H9 (cell line): ENCODE measurements around the gene OTOF. TPM values are rescaled to one million over a fixed set of nuclear protein-coding genes. Genes with fewer than 3 reads are reported as not detected.

Experiments used
- DNase-seq: peaks from one replicate; pipeline ENCODE4 v3.0.0-alpha.2; 2017
- H2AFZ ChIP-seq: one replicate; pipeline ENCODE4 v1.6.1; 2013; ENCODE audit warnings: mild to moderate bottlenecking, low read length, control low read depth, moderate library complexity
- H2AK5ac ChIP-seq: 2 replicates; pipeline ENCODE4 v1.6.1; 2013; ENCODE audit warnings: low read length, control low read depth, mixed read lengths; ENCODE audit not compliant: insufficient read length
- H2BK120ac ChIP-seq: one replicate; pipeline ENCODE4 v1.6.1; 2013; ENCODE audit warnings: low read depth, mild to moderate bottlenecking, low read length, control low read depth, inconsistent platforms; ENCODE audit not compliant: poor library complexity, severe bottlenecking
- H2BK12ac ChIP-seq: 2 replicates; pipeline ENCODE4 v1.6.1; 2013; ENCODE audit warnings: low read length, control low read depth, mixed read lengths, low read depth; ENCODE audit not compliant: insufficient read length
- H2BK15ac ChIP-seq: 2 replicates; pipeline ENCODE4 v1.6.1; 2013; ENCODE audit warnings: low read depth, low read length, control low read depth
- H2BK20ac ChIP-seq: one replicate; pipeline ENCODE4 v1.6.1; 2013; ENCODE audit warnings: low read depth, mild to moderate bottlenecking, low read length, control low read depth, inconsistent platforms; ENCODE audit not compliant: poor library complexity, severe bottlenecking
- H2BK5ac ChIP-seq: 2 replicates; pipeline ENCODE4 v1.6.1; 2013; ENCODE audit warnings: low read length, control low read depth, mixed read lengths; ENCODE audit not compliant: insufficient read length
- H3K14ac ChIP-seq: 2 replicates; pipeline ENCODE4 v1.6.1; 2013; ENCODE audit warnings: low read length, control low read depth; ENCODE audit not compliant: insufficient read depth
- H3K18ac ChIP-seq: 2 replicates; pipeline ENCODE4 v1.6.1; 2013; ENCODE audit warnings: low read depth, mild to moderate bottlenecking, mixed read lengths, low read length, control low read depth; ENCODE audit not compliant: insufficient read length
- H3K23ac ChIP-seq: 2 replicates; pipeline ENCODE4 v1.6.1; 2013; ENCODE audit warnings: low read length, control low read depth, mixed read lengths, low read depth; ENCODE audit not compliant: insufficient read length
- H3K23me2 ChIP-seq: 2 replicates; pipeline ENCODE4 v1.6.1; 2013; ENCODE audit warnings: low read depth, mild to moderate bottlenecking, mixed read lengths, low read length, control low read depth; ENCODE audit not compliant: insufficient read length, poor library complexity, severe bottlenecking
- H3K27ac ChIP-seq: 2 replicates; pipeline ENCODE4 v1.5.1; 2013; ENCODE audit warnings: low read length, control low read depth, mixed read lengths, low read depth; ENCODE audit not compliant: insufficient read length
- H3K27me3 ChIP-seq: 2 replicates; pipeline ENCODE4 v1.6.1; 2013; ENCODE audit warnings: low read length, control low read depth, inconsistent platforms; ENCODE audit not compliant: insufficient read depth
- H3K4ac ChIP-seq: 2 replicates; pipeline ENCODE4 v1.6.1; 2013; ENCODE audit warnings: low read depth, mild to moderate bottlenecking, control low read depth, inconsistent platforms, low read length, moderate library complexity
- H3K4me1 ChIP-seq: 2 replicates; pipeline ENCODE4 v1.6.1; 2013; ENCODE audit warnings: low read length, control low read depth, inconsistent platforms; ENCODE audit not compliant: insufficient read depth
- H3K4me2 ChIP-seq: 2 replicates; pipeline ENCODE4 v1.6.1; 2013; ENCODE audit warnings: low read length, control low read depth, mixed read lengths; ENCODE audit not compliant: insufficient read length, insufficient read depth
- H3K56ac ChIP-seq: 2 replicates; pipeline ENCODE4 v1.6.1; 2013; ENCODE audit warnings: low read depth, mild to moderate bottlenecking, mixed read lengths, low read length, control low read depth; ENCODE audit not compliant: insufficient read length
- H3K79me1 ChIP-seq: 2 replicates; pipeline ENCODE4 v1.6.1; 2013; ENCODE audit warnings: low read depth, mild to moderate bottlenecking, moderate library complexity, low read length, control low read depth, inconsistent platforms; ENCODE audit not compliant: insufficient read depth, poor library complexity, severe bottlenecking
- H3K79me2 ChIP-seq: 2 replicates; pipeline ENCODE4 v1.6.1; 2013; ENCODE audit warnings: low read length, control low read depth, inconsistent platforms; ENCODE audit not compliant: insufficient read depth
- H3K9ac ChIP-seq: 2 replicates; pipeline ENCODE4 v1.6.1; 2013; ENCODE audit warnings: low read length, control low read depth, mixed read lengths; ENCODE audit not compliant: insufficient read length; ENCODE audit errors: extremely low read depth
- H3K9me3 ChIP-seq: one replicate; pipeline ENCODE4 v1.6.1; 2013; ENCODE audit warnings: low read depth, low read length, inconsistent platforms; ENCODE audit not compliant: control insufficient read depth
- H3T11ph ChIP-seq: one replicate; pipeline ENCODE4 v1.6.1; 2013; ENCODE audit warnings: mild to moderate bottlenecking, low read length, control low read depth, inconsistent platforms
- H4K20me1 ChIP-seq: one replicate; pipeline ENCODE4 v1.6.1; 2013; ENCODE audit not compliant: control insufficient read depth, insufficient read length, insufficient read depth
- H4K5ac ChIP-seq: 2 replicates; pipeline ENCODE4 v1.6.1; 2013; ENCODE audit warnings: low read depth, mild to moderate bottlenecking, mixed read lengths, low read length, control low read depth; ENCODE audit not compliant: insufficient read length
- H4K8ac ChIP-seq: replicated peaks from 2 replicates; pipeline ENCODE4 v1.6.1; 2013; ENCODE audit warnings: low read length, control low read depth, mixed read lengths, low read depth; ENCODE audit not compliant: insufficient read length
- H4K91ac ChIP-seq: 2 replicates; pipeline ENCODE4 v1.6.1; 2013; ENCODE audit warnings: low read depth, mild to moderate bottlenecking, moderate library complexity, mixed read lengths, low read length, control low read depth; ENCODE audit not compliant: insufficient read length
- H3K27ac Mint-ChIP-seq, 3 experiments: 2 replicates in 2 of 3; 3 replicates in 1 of 3; pipeline ENCODE4 v1.8.0; 2020 to 2021; ENCODE audit warnings: mixed read lengths in 3 of 3, mild to moderate bottlenecking in 1 of 3, moderate library complexity in 1 of 3
- H3K27me3 Mint-ChIP-seq: 2 replicates; pipeline ENCODE4 v1.8.0; 2021; ENCODE audit warnings: low read depth, mild to moderate bottlenecking, moderate library complexity, mixed read lengths
- H3K36me3 Mint-ChIP-seq, 3 experiments: 2 replicates in 2 of 3; 3 replicates in 1 of 3; pipeline ENCODE4 v1.8.0; 2020 to 2021; ENCODE audit warnings: low read depth in 3 of 3, mixed read lengths in 3 of 3; ENCODE audit not compliant: insufficient read depth in 1 of 3
- H3K4me1 Mint-ChIP-seq, 2 experiments: 2 replicates each; pipeline ENCODE4 v1.8.0; 2020; ENCODE audit warnings: mixed read lengths in 2 of 2
- H3K4me3 Mint-ChIP-seq, 2 experiments: 2 replicates in 1 of 2; 3 replicates in 1 of 2; pipeline ENCODE4 v1.8.0; 2020 to 2021; ENCODE audit warnings: mild to moderate bottlenecking in 2 of 2, mixed read lengths in 2 of 2, moderate library complexity in 1 of 2
- H3K9me3 Mint-ChIP-seq, 2 experiments: 2 replicates in 1 of 2; 3 replicates in 1 of 2; pipeline ENCODE4 v1.8.0; 2020; ENCODE audit warnings: mild to moderate bottlenecking in 2 of 2, mixed read lengths in 2 of 2, moderate library complexity in 1 of 2
- WGBS: extraction: QIAGEN DNeasy Blood & Tissue Kit; methylation state at CpG from one replicate; pipeline ENCODE4 v1.1.7; 2013; ENCODE audit warnings: missing lambda C conversion rate, low lambda C conversion rate, mixed read lengths; ENCODE audit not compliant: insufficient read length; ENCODE audit errors: extremely low coverage; 5-methylcytosine and 5-hydroxymethylcytosine counted together
- total RNA-seq: library from RNA; stranded (reverse); gene quantifications from 2 replicates; pipeline ENCODE4 v1.2.1, GENCODE V29; 2021
- TF ChIP-seq, protein P1 (sequence below): fragments of 200-600 bp; sonication (generic); conservative IDR thresholded peaks from 3 replicates; pipeline ENCODE4 v1.8.0; 2021; ENCODE audit warnings: antibody characterized with exemption, mild to moderate bottlenecking

The OTOF gene
- total RNA-seq, 1 experiment from 2014 or later, result 0.35 TPM

DNA sequence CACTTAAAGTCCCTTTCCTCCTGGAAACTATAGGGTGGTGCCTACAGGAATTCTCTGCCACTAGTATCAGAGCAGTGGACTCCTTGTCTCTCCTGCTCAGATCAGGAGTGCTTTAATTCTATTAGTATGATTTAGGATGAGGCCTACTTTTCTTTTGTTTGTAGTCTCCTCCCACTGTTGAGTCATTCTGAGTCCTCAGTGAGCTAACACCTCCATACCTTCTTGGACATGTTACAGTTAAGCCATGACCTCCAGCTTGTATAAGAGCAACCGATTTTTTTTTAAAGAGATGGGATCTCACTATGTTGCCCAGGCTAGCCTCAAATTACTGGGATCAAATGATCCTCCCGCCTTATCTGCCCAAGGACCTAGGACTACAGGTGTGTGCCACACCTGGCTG lies 48.7 kb upstream of the OTOF start:
- H2BK20ac ChIP-seq, result no peak overlapping the region
- H3K9ac ChIP-seq, result no peak overlapping the region
- no peak overlapping the region for H3T11ph ChIP-seq
- H3K27ac ChIP-seq, result no peak overlapping the region
- no peak overlapping the region for H2BK120ac ChIP-seq
- H3K14ac ChIP-seq, result no peak overlapping the region
- peaks cover 11% of the 10 kb centered on the region in 2 experiments for H3K4me1 Mint-ChIP-seq
- no peak overlapping the region for H2BK15ac ChIP-seq
- H3K56ac ChIP-seq, result no peak overlapping the region
- no peak overlapping the region for H3K23ac ChIP-seq
- H3K4me2 ChIP-seq, result no peak overlapping the region
- no peak overlapping the region for H4K91ac ChIP-seq
- H3K27me3 ChIP-seq, result no peaks in the 10 kb centered on the region
- no CpG with 5 or more reads among the region's 2 CpGs for WGBS
- no peak overlapping the region for H2BK12ac ChIP-seq
- H3K79me2 ChIP-seq, result no peaks in the 10 kb centered on the region
- no peaks in the 10 kb centered on the region for H3K36me3 Mint-ChIP-seq
- H3K4ac ChIP-seq, result no peak overlapping the region
- H3K27me3 Mint-ChIP-seq, result peaks cover 8% of the 10 kb centered on the region
- no peaks in the 10 kb centered on the region for H3K9me3 ChIP-seq
- no peaks in the 10 kb centered on the region for H4K20me1 ChIP-seq
- no peaks in the 10 kb centered on the region for H3K9me3 Mint-ChIP-seq
- no peak overlapping the region for H4K8ac ChIP-seq
- no peak overlapping the region for H2AFZ ChIP-seq
- no peak overlapping the region for H3K27ac Mint-ChIP-seq
- no peaks in the 10 kb centered on the region for H3K79me1 ChIP-seq
- H3K18ac ChIP-seq, result no peak overlapping the region
- no peaks in the 10 kb centered on the region for H3K23me2 ChIP-seq
- no peak overlapping the region for H2AK5ac ChIP-seq
- no peak overlapping the region for H4K5ac ChIP-seq
- no peak overlapping the region for H2BK5ac ChIP-seq
- DNase-seq, result no peak
- H3K4me3 Mint-ChIP-seq, result no peak overlapping the region
- H3K4me1 ChIP-seq, result no peaks in the 10 kb centered on the region
- TF ChIP-seq, protein P1, sequence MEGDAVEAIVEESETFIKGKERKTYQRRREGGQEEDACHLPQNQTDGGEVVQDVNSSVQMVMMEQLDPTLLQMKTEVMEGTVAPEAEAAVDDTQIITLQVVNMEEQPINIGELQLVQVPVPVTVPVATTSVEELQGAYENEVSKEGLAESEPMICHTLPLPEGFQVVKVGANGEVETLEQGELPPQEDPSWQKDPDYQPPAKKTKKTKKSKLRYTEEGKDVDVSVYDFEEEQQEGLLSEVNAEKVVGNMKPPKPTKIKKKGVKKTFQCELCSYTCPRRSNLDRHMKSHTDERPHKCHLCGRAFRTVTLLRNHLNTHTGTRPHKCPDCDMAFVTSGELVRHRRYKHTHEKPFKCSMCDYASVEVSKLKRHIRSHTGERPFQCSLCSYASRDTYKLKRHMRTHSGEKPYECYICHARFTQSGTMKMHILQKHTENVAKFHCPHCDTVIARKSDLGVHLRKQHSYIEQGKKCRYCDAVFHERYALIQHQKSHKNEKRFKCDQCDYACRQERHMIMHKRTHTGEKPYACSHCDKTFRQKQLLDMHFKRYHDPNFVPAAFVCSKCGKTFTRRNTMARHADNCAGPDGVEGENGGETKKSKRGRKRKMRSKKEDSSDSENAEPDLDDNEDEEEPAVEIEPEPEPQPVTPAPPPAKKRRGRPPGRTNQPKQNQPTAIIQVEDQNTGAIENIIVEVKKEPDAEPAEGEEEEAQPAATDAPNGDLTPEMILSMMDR, result no peak
